ENCODE data around the gene NCBP2L. TPM values are rescaled to one million over a fixed set of nuclear protein-coding genes. Genes with fewer than 3 reads are reported as not detected.

NCBP2L gene
- total and polyA plus RNA-seq, 3 experiments from 2014 or later = 0.24 TPM; not detected in 2

DNA sequence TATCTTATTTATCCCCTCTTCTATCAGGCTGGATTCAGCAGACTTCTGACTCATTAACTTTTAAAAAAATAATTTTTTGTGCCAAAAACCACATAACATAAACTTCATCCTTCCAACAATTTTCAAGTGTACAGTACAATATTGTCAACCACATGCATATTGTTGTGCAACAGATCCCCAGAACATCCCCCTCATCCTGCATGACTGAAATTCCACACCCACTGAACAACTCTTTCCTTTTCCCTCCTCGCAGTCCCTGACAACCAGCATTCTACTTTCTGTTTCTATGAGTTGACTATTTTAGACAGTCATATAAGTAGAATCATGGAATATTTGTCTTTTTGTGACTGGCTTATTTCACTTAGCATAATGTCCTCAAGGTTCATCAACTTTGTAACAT, 45.9 kb downstream of the NCBP2L start:
- POLR2A ChIA-PET = no interaction called here
- H3K27me3 Mint-ChIP-seq = peaks cover 7 to 8% of the 10 kb centered on the region in 2 donors
- H3K9me3 ChIP-seq (ENCODE audit: low read length) = no peaks in the 10 kb centered on the region
- H3K36me3 Mint-ChIP-seq = peaks cover 0 to 4% (median 0%) of the 10 kb centered on the region in 3 donors
- peaks cover 20 to 38% (median 28%) of the 10 kb centered on the region in 3 donors for H3K4me1 Mint-ChIP-seq
- H3K27ac Mint-ChIP-seq = no peak overlapping the region
- H3K36me3 ChIP-seq (ENCODE audit: insufficient read depth, low read length) = no peaks in the 10 kb centered on the region
- no peak for DNase-seq
- H3K4me1 ChIP-seq (ENCODE audit: insufficient read depth, low read length) = peaks cover 7% of the 10 kb centered on the region
- CTCF ChIA-PET = no interaction called here
- H3K9me3 Mint-ChIP-seq = peaks cover 0 to 6% (median 3%) of the 10 kb centered on the region in 5 donors
- H3K27ac ChIP-seq (ENCODE audit: low read depth, low read length) = no peak overlapping the region
- H3K4me3 Mint-ChIP-seq = peak overlapping the region in 2 of 7 donors; percentile 3 to 30
- H3K4me3 ChIP-seq (ENCODE audit: low read length) = no peak overlapping the region
- H3K27me3 ChIP-seq (ENCODE audit: insufficient read depth, low read length, poor library complexity, severe bottlenecking) = no peaks in the 10 kb centered on the region

DNA sequence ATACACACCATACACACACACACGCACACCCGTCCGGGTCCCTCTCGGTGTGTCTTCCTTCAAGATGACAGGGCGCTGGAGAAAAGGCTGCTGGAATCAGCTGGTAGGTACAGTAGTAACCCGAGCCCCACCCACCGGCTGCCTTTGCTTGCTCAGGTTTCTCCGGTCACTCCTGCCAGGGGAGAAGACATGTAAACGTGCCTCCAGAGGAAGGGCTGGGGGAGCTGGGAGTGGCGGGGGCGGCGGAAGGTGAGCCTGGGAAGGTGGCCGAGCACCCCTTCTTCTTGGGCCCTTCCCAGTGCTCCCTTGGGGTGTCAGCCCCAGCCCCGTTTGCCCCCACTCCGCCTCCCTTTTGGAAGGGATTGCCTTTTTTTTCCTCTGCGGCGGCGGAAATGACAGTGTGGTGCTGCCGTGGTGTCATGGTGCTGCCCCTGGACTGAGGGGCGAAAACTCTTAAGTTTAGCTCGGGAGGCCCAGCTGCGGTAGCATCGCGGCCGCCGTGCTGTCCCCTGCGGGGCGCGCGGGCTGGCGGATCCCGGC, 48.2 kb downstream of the NCBP2L start, which contains the start of gene MID2:
Gene MID2, plus strand, starts transcription at position 169 of the 540 bp plus-strand sequence. CDS start 561 bp downstream, outside the sequence.
- peak within 1 kb of the TSS; percentile 59 to 93 (median 87) for H3K27ac Mint-ChIP-seq
- no peaks in the 10 kb centered on the region for H3K9me3 ChIP-seq (ENCODE audit: low read length)
- ChIA-PET CTCF (interaction anchor here (1.2 to 1.4 kb wide), 3 partner anchors 13 to 152 kb away, joined by 3 to 6 read pairs (median 4); no protein-coding TSS in a partner anchor), POLR2A (interaction anchor here (0.8 to 1.4 kb wide), 4 partner anchors 84 to 707 kb away, joined by 3 to 4 read pairs (median 3); partner anchors contain the start of gene RBM41)
- peak; percentile 14 to 72 (median 52) for DNase-seq
- H3K36me3 Mint-ChIP-seq = peaks cover 0 to 4% (median 0%) of the 10 kb centered on the region in 3 donors
- peaks cover 7 to 8% of the 10 kb centered on the region in 2 donors for H3K27me3 Mint-ChIP-seq
- H3K4me1 Mint-ChIP-seq = peaks cover 21 to 59% (median 31%) of the 10 kb centered on the region in 3 donors
- H3K9me3 Mint-ChIP-seq = no peaks in the 10 kb centered on the region
- no peaks in the 10 kb centered on the region for H3K36me3 ChIP-seq (ENCODE audit: insufficient read depth, low read length)
- H3K4me1 ChIP-seq (ENCODE audit: insufficient read depth, low read length) = peaks cover 7% of the 10 kb centered on the region
- H3K27ac ChIP-seq (ENCODE audit: low read depth, low read length) = peak within 1 kb of the TSS; percentile 24
- peak within 1 kb of the TSS; percentile 43 for H3K4me3 ChIP-seq (ENCODE audit: low read length)
- peak within 1 kb of the TSS; percentile 82 to 93 (median 84) for H3K4me3 Mint-ChIP-seq
- no peaks in the 10 kb centered on the region for H3K27me3 ChIP-seq (ENCODE audit: insufficient read depth, low read length, poor library complexity, severe bottlenecking)

DNA sequence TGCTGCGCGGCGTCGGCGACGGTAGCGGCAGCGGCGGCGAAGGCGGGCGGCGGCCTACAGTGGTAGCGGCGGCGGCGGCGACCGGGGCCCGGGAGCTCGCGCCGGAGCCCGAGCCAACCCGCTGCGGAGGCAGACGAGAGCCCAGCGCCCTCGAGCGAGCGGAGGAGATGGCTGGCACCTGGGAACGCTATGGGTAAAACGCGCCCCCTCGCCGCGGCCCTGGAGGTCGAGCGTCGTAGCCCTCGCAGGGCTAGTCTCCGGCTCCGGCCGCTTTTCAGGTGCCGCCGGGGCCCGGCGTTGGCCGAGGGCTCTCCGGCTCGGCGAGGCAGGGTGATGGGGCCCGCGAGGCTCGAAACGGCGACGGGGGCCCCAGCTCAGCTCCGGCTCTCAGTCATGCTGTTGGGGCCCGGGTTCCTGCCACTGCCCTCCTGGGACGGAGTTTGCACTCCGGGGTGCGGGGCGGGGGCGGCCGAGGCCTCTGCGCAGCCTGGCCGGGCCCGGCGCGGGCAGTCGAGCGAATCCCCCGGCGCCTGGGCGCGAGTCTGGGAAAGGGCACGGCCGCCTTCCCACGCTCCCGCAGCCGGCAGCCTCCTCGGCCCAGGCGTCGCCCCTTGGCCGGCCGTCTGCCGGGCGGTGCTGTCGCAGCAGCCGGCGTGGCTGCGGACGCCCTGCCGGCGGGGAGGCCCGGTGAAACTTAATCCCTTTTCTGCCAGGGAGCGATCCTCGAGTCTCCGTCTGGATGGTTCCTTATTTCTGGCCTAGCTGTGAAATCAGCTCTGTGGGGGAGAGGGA, 48.9 kb downstream of the NCBP2L start:
- POLR2A ChIA-PET = interaction anchor here (0.8 to 1.4 kb wide), 4 partner anchors 85 to 708 kb away, joined by 3 to 4 read pairs (median 3); partner anchors contain the start of gene RBM41
- H3K4me3 Mint-ChIP-seq = peak overlapping the region; percentile 84 to 93 (median 85)

DNA sequence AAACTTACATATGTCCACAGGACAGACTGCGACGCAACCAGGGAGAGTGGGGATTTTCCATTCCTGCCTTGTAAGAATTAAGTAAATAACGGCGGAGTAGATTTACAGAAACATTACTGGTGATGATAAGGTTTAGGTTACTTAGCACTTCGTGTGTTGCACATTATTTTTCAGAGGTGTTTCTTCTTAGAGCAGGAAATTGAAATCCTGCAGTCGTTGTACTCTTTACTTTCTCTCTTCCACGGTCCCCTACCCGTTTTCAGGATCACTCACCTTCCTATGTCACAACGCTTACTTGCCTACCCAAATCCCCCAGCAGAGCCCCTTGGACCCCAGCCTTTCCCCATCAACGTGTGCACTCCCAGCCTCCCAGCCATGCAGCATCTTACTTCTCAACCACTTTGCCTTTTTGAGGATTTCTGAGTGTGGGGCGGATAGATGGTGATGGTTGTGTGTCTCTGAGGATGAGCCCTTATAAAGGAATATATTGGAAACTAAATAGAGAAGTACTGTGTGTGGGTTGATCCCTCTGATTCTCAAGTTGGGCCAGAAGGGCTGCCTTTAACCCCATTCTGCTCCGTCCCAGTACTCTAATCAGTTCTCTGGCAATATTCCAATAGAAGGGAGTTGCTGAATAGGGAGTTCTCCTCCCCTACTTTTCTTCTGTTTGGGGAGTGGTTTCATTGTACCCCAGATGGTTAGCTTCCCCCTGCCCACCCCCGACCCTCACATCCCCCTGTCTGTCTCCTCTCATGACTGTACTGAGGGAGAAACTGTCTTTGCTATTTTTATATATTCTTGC, 49.7 kb downstream of the NCBP2L start:
- Mint-ChIP-seq H3K27me3 (peaks cover 7 to 8% of the 10 kb centered on the region in 2 donors), H3K27ac (peak overlapping the region; percentile 42 to 95 (median 88)), H3K4me3 (peak overlapping the region; percentile 84 to 92 (median 85)), H3K36me3 (peaks cover 0 to 6% (median 0%) of the 10 kb centered on the region in 3 donors), H3K9me3 (no peaks in the 10 kb centered on the region), H3K4me1 (peaks cover 22 to 69% (median 31%) of the 10 kb centered on the region in 3 donors)
- no peak overlapping the region for H3K4me3 ChIP-seq (ENCODE audit: low read length)
- H3K27me3 ChIP-seq (ENCODE audit: insufficient read depth, low read length, poor library complexity, severe bottlenecking) = no peaks in the 10 kb centered on the region
- DNase-seq = no peak
- no peaks in the 10 kb centered on the region for H3K36me3 ChIP-seq (ENCODE audit: insufficient read depth, low read length)
- POLR2A ChIA-PET = interaction anchor here (0.7 to 1.3 kb wide), 2 partner anchors 10 to 86 kb away, joined by 3 read pairs; no protein-coding TSS in a partner anchor
- H3K27ac ChIP-seq (ENCODE audit: low read depth, low read length) = no peak overlapping the region
- CTCF ChIA-PET = interaction anchor here (1.2 to 1.3 kb wide), 2 partner anchors 11 to 85 kb away, joined by 3 to 4 read pairs; no protein-coding TSS in a partner anchor
- no peaks in the 10 kb centered on the region for H3K9me3 ChIP-seq (ENCODE audit: low read length)
- H3K4me1 ChIP-seq (ENCODE audit: insufficient read depth, low read length) = peaks cover 7% of the 10 kb centered on the region

More for the DNA sequence above, 48.9 kb downstream of the NCBP2L start:
- peaks cover 7 to 8% of the 10 kb centered on the region in 2 donors for H3K27me3 Mint-ChIP-seq
- peaks cover 0 to 6% (median 0%) of the 10 kb centered on the region in 3 donors for H3K36me3 Mint-ChIP-seq
- H3K9me3 Mint-ChIP-seq = no peaks in the 10 kb centered on the region
- DNase-seq = peak; percentile 1 to 61 (median 42)
- Histone ChIP-seq H3K36me3 (ENCODE audit: insufficient read depth, low read length) (no peaks in the 10 kb centered on the region), H3K27ac (ENCODE audit: low read depth, low read length) (no peak overlapping the region), H3K27me3 (ENCODE audit: insufficient read depth, low read length, poor library complexity, severe bottlenecking) (no peaks in the 10 kb centered on the region), H3K4me3 (ENCODE audit: low read length) (no peak overlapping the region), H3K9me3 (ENCODE audit: low read length) (no peaks in the 10 kb centered on the region), H3K4me1 (ENCODE audit: insufficient read depth, low read length) (peaks cover 7% of the 10 kb centered on the region)
- CTCF ChIA-PET = interaction anchor here (1.2 to 1.4 kb wide), 3 partner anchors 12 to 153 kb away, joined by 3 to 6 read pairs (median 4); no protein-coding TSS in a partner anchor
- peaks cover 22 to 65% (median 31%) of the 10 kb centered on the region in 3 donors for H3K4me1 Mint-ChIP-seq
- peak overlapping the region; percentile 42 to 95 (median 88) for H3K27ac Mint-ChIP-seq

DNA sequence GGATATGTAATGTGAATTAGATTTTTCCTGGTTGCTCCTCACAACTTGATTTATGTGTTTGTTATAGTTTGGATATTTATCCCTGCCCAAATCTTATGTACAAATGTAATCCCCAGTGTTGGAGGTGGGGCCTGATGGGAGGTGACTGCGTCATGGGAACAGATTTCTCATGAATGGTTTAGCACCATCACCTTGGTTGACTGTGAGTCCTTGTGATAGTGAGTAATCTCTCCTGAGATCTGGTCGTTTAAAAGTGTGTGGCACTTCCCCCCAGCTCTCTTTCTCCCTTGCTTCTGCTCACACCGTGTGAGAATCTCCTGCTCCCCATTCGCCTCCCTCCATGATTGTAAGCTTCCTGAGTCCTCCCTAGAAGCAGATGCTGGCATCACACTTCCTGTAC, 50.3 kb downstream of the NCBP2L start:
- ChIA-PET POLR2A (interaction anchor here (0.6 to 0.7 kb wide), 2 partner anchors 9 to 17 kb away, joined by 3 to 14 read pairs; no protein-coding TSS in a partner anchor), CTCF (no interaction called here)
- Mint-ChIP-seq H3K27ac (peak overlapping the region in 2 of 8 donors; percentile 23 to 95), H3K4me3 (peak overlapping the region; percentile 72 to 89 (median 85)), H3K4me1 (peaks cover 22 to 70% (median 31%) of the 10 kb centered on the region in 3 donors), H3K27me3 (peaks cover 7 to 8% of the 10 kb centered on the region in 2 donors), H3K9me3 (no peaks in the 10 kb centered on the region), H3K36me3 (peaks cover 0 to 6% (median 0%) of the 10 kb centered on the region in 3 donors)
- Histone ChIP-seq H3K4me3 (ENCODE audit: low read length) (no peak overlapping the region), H3K27ac (ENCODE audit: low read depth, low read length) (no peak overlapping the region), H3K27me3 (ENCODE audit: insufficient read depth, low read length, poor library complexity, severe bottlenecking) (no peaks in the 10 kb centered on the region), H3K9me3 (ENCODE audit: low read length) (no peaks in the 10 kb centered on the region), H3K36me3 (ENCODE audit: insufficient read depth, low read length) (no peaks in the 10 kb centered on the region), H3K4me1 (ENCODE audit: insufficient read depth, low read length) (peaks cover 7% of the 10 kb centered on the region)
- DNase-seq = no peak

DNA sequence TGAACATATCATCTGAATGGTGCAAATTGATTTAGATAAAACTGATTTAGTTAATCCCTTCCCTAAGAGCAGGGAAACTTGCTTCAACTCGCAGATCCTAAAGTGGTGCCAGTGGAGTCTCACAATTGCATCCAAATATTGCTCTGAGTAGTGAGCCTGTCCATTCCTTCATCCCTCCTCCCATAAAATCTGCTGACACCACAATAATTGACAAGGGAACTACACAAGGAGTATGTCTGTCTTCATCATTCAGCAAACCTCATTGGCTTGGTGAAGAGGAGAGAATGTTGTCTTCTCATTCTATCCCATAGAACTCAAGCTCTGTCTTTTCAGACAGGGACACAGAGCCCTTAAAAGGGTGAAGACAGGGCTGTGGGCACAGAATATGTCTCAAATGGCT, 52.3 kb downstream of the NCBP2L start:
- Mint-ChIP-seq H3K27ac (no peak overlapping the region), H3K4me3 (peak overlapping the region in 1 of 7 donors; percentile 50), H3K4me1 (peaks cover 15 to 62% (median 28%) of the 10 kb centered on the region in 3 donors), H3K27me3 (peaks cover 3% of the 10 kb centered on the region in 2 donors), H3K36me3 (peaks cover 0 to 7% (median 0%) of the 10 kb centered on the region in 3 donors), H3K9me3 (no peaks in the 10 kb centered on the region)
- peaks cover 3% of the 10 kb centered on the region for H3K4me1 ChIP-seq (ENCODE audit: insufficient read depth, low read length)
- H3K36me3 ChIP-seq (ENCODE audit: insufficient read depth, low read length) = no peaks in the 10 kb centered on the region
- no peaks in the 10 kb centered on the region for H3K27me3 ChIP-seq (ENCODE audit: insufficient read depth, low read length, poor library complexity, severe bottlenecking)
- ChIA-PET CTCF (interaction anchor here (1.0 kb wide), 1 partner anchor 170 kb away, joined by 3 read pairs; no protein-coding TSS in a partner anchor), POLR2A (no interaction called here)
- H3K4me3 ChIP-seq (ENCODE audit: low read length) = no peak overlapping the region
- DNase-seq = no peak
- no peak overlapping the region for H3K27ac ChIP-seq (ENCODE audit: low read depth, low read length)
- no peaks in the 10 kb centered on the region for H3K9me3 ChIP-seq (ENCODE audit: low read length)

DNA sequence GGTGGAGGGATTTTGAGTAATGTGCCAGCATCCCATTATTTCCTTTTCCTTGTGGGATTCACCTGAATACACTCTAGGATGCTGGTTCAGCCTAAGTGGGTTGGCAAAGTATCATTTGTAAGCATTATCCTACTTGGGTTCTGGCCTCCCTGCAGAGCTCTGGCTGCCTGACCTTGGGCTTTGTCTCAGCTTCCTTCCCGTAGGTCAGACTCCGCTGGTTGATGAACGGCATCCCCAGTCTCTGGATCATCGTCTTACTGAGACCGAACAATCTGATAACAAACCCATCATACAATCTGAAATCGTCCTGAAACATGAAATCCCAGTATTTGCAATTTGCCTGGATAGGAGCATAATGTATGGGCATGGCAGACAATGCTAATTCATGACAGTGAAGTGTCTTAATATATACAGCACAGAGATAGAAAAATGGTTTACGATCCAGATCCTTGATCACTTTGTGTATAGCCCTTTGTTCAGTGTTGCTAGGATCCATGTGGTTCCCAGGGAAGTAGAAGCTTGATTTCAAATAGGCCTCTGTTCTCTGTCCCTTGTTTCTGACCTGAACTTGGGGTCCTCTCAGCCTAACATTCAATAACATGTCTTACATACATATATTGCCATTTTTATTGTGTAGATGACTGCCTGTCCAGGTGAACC, 53.7 kb downstream of the NCBP2L start:
- Histone ChIP-seq H3K36me3 (ENCODE audit: insufficient read depth, low read length) (no peaks in the 10 kb centered on the region), H3K4me3 (ENCODE audit: low read length) (no peak overlapping the region), H3K9me3 (ENCODE audit: low read length) (no peaks in the 10 kb centered on the region), H3K27ac (ENCODE audit: low read depth, low read length) (no peak overlapping the region), H3K27me3 (ENCODE audit: insufficient read depth, low read length, poor library complexity, severe bottlenecking) (no peaks in the 10 kb centered on the region), H3K4me1 (ENCODE audit: insufficient read depth, low read length) (peaks cover 3% of the 10 kb centered on the region)
- no peak for DNase-seq
- POLR2A ChIA-PET = no interaction called here
- H3K4me1 Mint-ChIP-seq = peaks cover 10 to 53% (median 19%) of the 10 kb centered on the region in 3 donors
- peaks cover 3% of the 10 kb centered on the region in 2 donors for H3K27me3 Mint-ChIP-seq
- no peaks in the 10 kb centered on the region for H3K9me3 Mint-ChIP-seq
- peaks cover 0 to 7% (median 0%) of the 10 kb centered on the region in 3 donors for H3K36me3 Mint-ChIP-seq
- CTCF ChIA-PET = no interaction called here
- H3K4me3 Mint-ChIP-seq = peak overlapping the region in 1 of 7 donors; percentile 16
- H3K27ac Mint-ChIP-seq = no peak overlapping the region

All from CD8-positive, alpha-beta memory T cell (primary cell).